A549 (cell line): ENCODE results near the gene ARSK. TPM values are rescaled to one million over a fixed set of nuclear protein-coding genes. Genes with fewer than 3 reads are reported as not detected.

ENCODE experiments used
- ATAC-seq, 2 experiments: fragments of 200-7000 bp in 1 of 2; fragments of >200 bp in 1 of 2; cut with Nextera tagmentation in 1 of 2; cut with Tn5 transposase in 1 of 2; 3 replicates each; pipeline versions ENCODE4 v1.8.0 to v1.9.1; 2018 to 2020; ENCODE audit warnings: mild to moderate bottlenecking in 1 of 2, moderate library complexity in 1 of 2
- CTCF ChIA-PET: fragments of 300-600 bp; sonication (Branson Sonifier 250); formaldehyde crosslinking; extraction: SDS; loops from one replicate; lab custom pipeline; 2021; ENCODE audit warnings: antibody characterized with exemption, inconsistent platforms; lab: Yijun Ruan, JAX
- POLR2A ChIA-PET: fragments of 350-600 bp; formaldehyde crosslinking; extraction: SDS; loops from one replicate; lab custom pipeline; 2021; ENCODE audit warnings: antibody characterized with exemption, inconsistent platforms; lab: Yijun Ruan, JAX
- DNase-seq, 2 experiments: peaks; one replicate each; pipeline versions ENCODE4 v3.0.0 to v3.0.0-alpha.2; 2011 to 2016; ENCODE audit warnings: low read depth in 1 of 2, low spot score in 1 of 2
- FAIRE-seq: peaks from 2 replicates; lab custom pipeline; 2011; peaks lifted over from hg19 to GRCh38; lab: Jason Lieb, UNC
- H3K27ac ChIP-seq, 2 experiments: fragments of >200 bp; sonication (Bioruptor Twin); formaldehyde crosslinking; 3 replicates each; pipeline ENCODE4 v1.5.1; 2016 to 2017
- H3K4me1 ChIP-seq: fragments of >200 bp; sonication (Bioruptor Twin); formaldehyde crosslinking; 3 replicates; pipeline ENCODE4 v1.6.1; 2016
- H3K4me2 ChIP-seq: fragments of >200 bp; sonication (Bioruptor Twin); formaldehyde crosslinking; 3 replicates; pipeline ENCODE4 v1.6.1; 2016
- H3K4me3 ChIP-seq: fragments of >200 bp; sonication (Bioruptor Twin); formaldehyde crosslinking; 3 replicates; pipeline ENCODE4 v1.5.1; 2016
- H3K9me3 ChIP-seq: fragments of >200 bp; sonication (Bioruptor Twin); formaldehyde crosslinking; 3 replicates; pipeline ENCODE4 v1.6.1; 2016
- BCL3 ChIP-seq: fragments of >200 bp; sonication (Bioruptor Twin); formaldehyde crosslinking; IDR thresholded peaks from 3 replicates; pipeline ENCODE4 v1.6.1; 2016
- CBX2 ChIP-seq: fragments of 200-600 bp; sonication (generic); IDR thresholded peaks from 2 replicates; pipeline ENCODE4 v1.6.1; 2016; ENCODE audit warnings: low read depth, mild to moderate bottlenecking, borderline replicate concordance
- CBX8 ChIP-seq: fragments of 200-600 bp; sonication (generic); IDR thresholded peaks from 2 replicates; pipeline ENCODE4 v1.6.1; 2016
- CEBPB ChIP-seq, 2 experiments: fragments of >200 bp in 1 of 2; sonication (Bioruptor Twin) in 1 of 2; formaldehyde crosslinking in 1 of 2; IDR thresholded peaks; 2 replicates each; pipeline ENCODE4 v1.6.1; 2012 to 2016
- CHD2 ChIP-seq: fragments of 150-350 bp; IDR thresholded peaks from 2 replicates; pipeline ENCODE4 v1.6.1; 2014; ENCODE audit warnings: low read length; ENCODE audit not compliant: partially characterized antibody
- CTCF ChIP-seq: fragments of >200 bp; sonication (Bioruptor Twin); formaldehyde crosslinking; IDR thresholded peaks from 3 replicates; pipeline ENCODE4 v1.5.1; 2016
- EHF ChIP-seq: fragments of 250-450 bp; sonication (Bioruptor Pico); IDR thresholded peaks from 2 replicates; pipeline ENCODE4 v1.5.0; 2020; ENCODE audit warnings: mild to moderate bottlenecking
- ELK1 ChIP-seq: fragments of 150-350 bp; IDR thresholded peaks from 2 replicates; pipeline ENCODE4 v1.6.1; 2014; ENCODE audit warnings: low read depth, mild to moderate bottlenecking, low read length
- FOSL2 ChIP-seq, 2 experiments: fragments of 450-650 bp in 1 of 2; fragments of >200 bp in 1 of 2; sonication (Bioruptor Twin) in 1 of 2; formaldehyde crosslinking; IDR thresholded peaks; 2 replicates each; pipeline versions ENCODE4 v1.5.0 to v1.6.1; 2016 to 2020; ENCODE audit warnings: mild to moderate bottlenecking in 1 of 2, moderate library complexity in 1 of 2
- GATA3 ChIP-seq: IDR thresholded peaks from 2 replicates; pipeline ENCODE4 v1.6.1; 2012; ENCODE audit warnings: borderline replicate concordance
- HEYL ChIP-seq: fragments of 250-450 bp; sonication (Bioruptor Pico); IDR thresholded peaks from 2 replicates; pipeline ENCODE4 v1.8.0; 2021; ENCODE audit warnings: mild to moderate bottlenecking, moderate library complexity
- HMGXB4 ChIP-seq: fragments of 250-450 bp; sonication (Bioruptor Pico); IDR thresholded peaks from 2 replicates; pipeline ENCODE4 v1.5.0; 2021; ENCODE audit warnings: mild to moderate bottlenecking, moderate library complexity, borderline replicate concordance
- HOXB5 ChIP-seq: fragments of 250-450 bp; sonication (Bioruptor Pico); IDR thresholded peaks from 2 replicates; pipeline ENCODE4 v1.5.0; 2020; ENCODE audit warnings: mild to moderate bottlenecking, moderate library complexity
- KDM1A ChIP-seq: fragments of 200-600 bp; sonication (generic); IDR thresholded peaks from 2 replicates; pipeline ENCODE4 v1.6.1; 2016; ENCODE audit warnings: low read depth, mild to moderate bottlenecking
- MAFK ChIP-seq: fragments of 450-650 bp; IDR thresholded peaks from 2 replicates; pipeline ENCODE4 v1.6.1; 2014; ENCODE audit not compliant: partially characterized antibody
- MAX ChIP-seq: IDR thresholded peaks from 2 replicates; pipeline ENCODE4 v1.6.1; 2012
- MAZ ChIP-seq: fragments of 150-350 bp; IDR thresholded peaks from 2 replicates; pipeline ENCODE4 v1.6.1; 2014; ENCODE audit warnings: antibody characterized with exemption, low read depth, low read length, borderline replicate concordance
- PBX3 ChIP-seq: IDR thresholded peaks from 2 replicates; pipeline ENCODE4 v1.6.1; 2012
- PHF8 ChIP-seq: fragments of 200-600 bp; sonication (generic); IDR thresholded peaks from 2 replicates; pipeline ENCODE4 v1.6.1; 2016; ENCODE audit warnings: low read depth, mild to moderate bottlenecking, antibody characterized with exemption, moderate library complexity, borderline replicate concordance
- POLR2AphosphoS2 ChIP-seq: conservative IDR thresholded peaks from 2 replicates; pipeline ENCODE4 v1.6.1; 2012; ENCODE audit warnings: low read length, improper control_type of control experiment, inconsistent platforms
- RAD21 ChIP-seq, 2 experiments: fragments of >200 bp in 1 of 2; sonication (Bioruptor Twin) in 1 of 2; formaldehyde crosslinking in 1 of 2; IDR thresholded peaks in 1 of 2; conservative IDR thresholded peaks in 1 of 2; 2 replicates in 1 of 2; 3 replicates in 1 of 2; pipeline ENCODE4 v1.6.1; 2012 to 2018; ENCODE audit warnings: inconsistent platforms in 1 of 2
- SMC3 ChIP-seq: fragments of >200 bp; sonication (Bioruptor Twin); formaldehyde crosslinking; IDR thresholded peaks from 3 replicates; pipeline ENCODE4 v1.6.1; 2018; ENCODE audit warnings: inconsistent platforms
- SREBF2 ChIP-seq: fragments of 450-650 bp; IDR thresholded peaks from 2 replicates; pipeline ENCODE4 v1.6.1; 2014; ENCODE audit warnings: mild to moderate bottlenecking, moderate library complexity
- TFCP2L1 ChIP-seq: fragments of 250-450 bp; sonication (Bioruptor Pico); IDR thresholded peaks from 2 replicates; pipeline ENCODE4 v1.5.0; 2021; ENCODE audit warnings: mild to moderate bottlenecking
- ZFP36 ChIP-seq: fragments of 450-650 bp; IDR thresholded peaks from 2 replicates; pipeline ENCODE4 v1.6.1; 2014; ENCODE audit warnings: borderline replicate concordance; ENCODE audit not compliant: partially characterized antibody
- ZNF302 ChIP-seq: fragments of 250-450 bp; sonication (Bioruptor Pico); IDR thresholded peaks from 2 replicates; pipeline ENCODE4 v1.9.0; 2021; ENCODE audit warnings: inconsistent platforms, mild to moderate bottlenecking, moderate library complexity
- ZSCAN20 ChIP-seq: fragments of 250-450 bp; sonication (Bioruptor Pico); IDR thresholded peaks from 2 replicates; pipeline ENCODE4 v1.8.0; 2022; ENCODE audit warnings: mild to moderate bottlenecking, moderate library complexity
- WGBS: methylation state at CpG from one replicate; pipeline ENCODE4 v1.1.6; 2017; ENCODE audit errors: missing lambda C conversion rate; 5-methylcytosine and 5-hydroxymethylcytosine counted together
- polyA plus RNA-seq, 4 experiments: library from polyadenylated mRNA; depleted of rRNA in 3 of 4; stranded (reverse); fragments of >200 nt; fragmentation: RNase III in 1 of 4; extraction: RNeasy Plus Mini Kit Qiagen cat#74134 plus additional on column Dnase treatment in 1 of 4; gene quantifications; 2 replicates in 3 of 4; 3 replicates in 1 of 4; pipeline ENCODE4 v1.2.3, GENCODE V29; 2011 to 2017
- TF ChIP-seq, protein P1 (sequence below): fragments of >200 bp; sonication (Bioruptor Twin); formaldehyde crosslinking; IDR thresholded peaks from 2 replicates; pipeline ENCODE4 v1.6.1; 2016

Gene ARSK
- polyA plus RNA-seq, 2 of the 4 experiments (the other 2 are of a cell fraction): 7.0 to 14.0 TPM

GRCh38 chr5:95533106-95533505 lies 21.8 kb upstream of the ARSK start:
- peaks cover 5% of the 10 kb centered on the region; the same call in 1 of the 3 replicates for H3K4me1 ChIP-seq
- CTCF ChIA-PET: no interaction called here
- FAIRE-seq (no peak), DNase-seq (no peak), ATAC-seq (no peak)
- POLR2A ChIA-PET: no interaction called here
- TF ChIP-seq PBX3 (no peak), POLR2AphosphoS2 (no peak), TFCP2L1 (CRISPR knock-in tag) (no peak), HEYL (CRISPR knock-in tag) (no peak), ZFP36 (no peak), EHF (CRISPR knock-in tag) (no peak), HOXB5 (CRISPR knock-in tag) (no peak), SREBF2 (no peak), HMGXB4 (no peak), ZSCAN20 (CRISPR knock-in tag) (no peak), MAX (no peak), CEBPB (IDR thresholded peaks at IDR 0.05) (no peak), CBX2 (no peak), CBX8 (no peak), ELK1 (no peak), CTCF (no peak), MAZ (no peak), KDM1A (no peak), CHD2 (no peak)
- WGBS: 85% methylated on average over 2 of the region's 2 CpGs
- H3K4me2 ChIP-seq: no peak overlapping the region
- no peak overlapping the region for H3K4me3 ChIP-seq
- no peak overlapping the region for H3K27ac ChIP-seq
- H3K9me3 ChIP-seq: no peaks in the 10 kb centered on the region

DNA sequence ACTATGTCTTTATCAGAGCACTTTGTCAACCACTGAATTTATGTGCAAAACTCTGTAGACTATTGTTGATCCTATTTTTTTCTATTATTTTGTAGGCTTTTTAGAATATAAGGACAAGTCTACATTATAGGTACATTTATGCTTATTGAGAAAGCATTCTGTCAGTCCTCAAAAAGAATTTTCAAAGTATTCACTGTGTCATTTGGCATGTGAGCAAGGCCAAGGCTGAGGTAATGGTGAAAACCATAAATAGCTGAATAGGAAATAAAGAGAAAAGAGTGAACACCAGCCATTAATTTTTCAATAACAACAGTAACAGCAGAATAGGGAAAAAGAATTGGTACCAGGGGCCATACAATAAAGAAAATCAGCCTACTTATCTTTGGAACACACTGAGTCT lies 21.1 kb upstream of the ARSK start:
- Histone ChIP-seq H3K4me1 (peaks cover 5% of the 10 kb centered on the region; the same call in 1 of the 3 replicates), H3K4me3 (no peak overlapping the region), H3K4me2 (no peak overlapping the region), H3K27ac (no peak overlapping the region), H3K9me3 (no peaks in the 10 kb centered on the region)
- POLR2A ChIA-PET: no interaction called here
- DNase-seq: no peak
- CTCF ChIA-PET: interaction anchor here (0.7 kb wide), 1 partner anchor 34 kb away, joined by 3 read pairs; no protein-coding TSS in a partner anchor
- FAIRE-seq: no peak
- no peak for ATAC-seq
- TF ChIP-seq ZNF302 (no peak), ZSCAN20 (CRISPR knock-in tag) (no peak), GATA3 (no peak), CEBPB (IDR thresholded peaks at IDR 0.05) (no peak), BCL3 (no peak), ELK1 (no peak), HOXB5 (CRISPR knock-in tag) (no peak), SMC3 (no peak), RAD21 (conservative IDR thresholded peaks at IDR 0.05 in 1 of 2, IDR thresholded peaks at IDR 0.05 in 1 of 2) (no peak), PBX3 (no peak), CBX8 (no peak), EHF (CRISPR knock-in tag) (no peak), FOSL2 (IDR thresholded peaks at IDR 0.05) (no peak), FOSL2 (CRISPR knock-in tag; IDR thresholded peaks at IDR 0.05) (no peak), PHF8 (no peak), MAFK (no peak)
- TF ChIP-seq, protein P1, sequence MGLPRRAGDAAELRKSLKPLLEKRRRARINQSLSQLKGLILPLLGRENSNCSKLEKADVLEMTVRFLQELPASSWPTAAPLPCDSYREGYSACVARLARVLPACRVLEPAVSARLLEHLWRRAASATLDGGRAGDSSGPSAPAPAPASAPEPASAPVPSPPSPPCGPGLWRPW: no peak
